Spleen (tissue), 11 donors: ENCODE data around the gene KRT79. TPM values are rescaled to one million over a fixed set of nuclear protein-coding genes. Genes with fewer than 3 reads are reported as not detected.

ENCODE experiments used
- DNase-seq: peaks from one replicate; pipeline ENCODE4 v3.0.0-alpha.2; 2020
- H3K27ac ChIP-seq, 8 donors: fragments of 200-600 bp; sonication (generic) in 7 of 8; 1 replicate in 4 of 8; 2 replicates in 4 of 8; pipeline versions ENCODE4 v1.5.0 to v1.8.0; 2016 to 2021; ENCODE audit warnings: inconsistent platforms in 4 of 8, mild to moderate bottlenecking in 4 of 8, moderate library complexity in 1 of 8
- H3K27me3 ChIP-seq, 7 donors: fragments of 200-600 bp; sonication (generic) in 6 of 7; replicated peaks in 1 of 7; 1 replicate in 4 of 7; 2 replicates in 3 of 7; pipeline versions ENCODE4 v1.5.0 to v1.8.0; 2016 to 2021; ENCODE audit warnings: inconsistent platforms in 3 of 7, mild to moderate bottlenecking in 1 of 7
- H3K36me3 ChIP-seq, 6 donors: fragments of 200-600 bp; sonication (generic) in 5 of 6; 1 replicate in 4 of 6; 2 replicates in 2 of 6; pipeline versions ENCODE4 v1.5.0 to v1.8.0; 2016 to 2021; ENCODE audit warnings: inconsistent platforms in 2 of 6
- H3K4me1 ChIP-seq, 6 donors: fragments of 200-600 bp; sonication (generic) in 5 of 6; 1 replicate in 3 of 6; 2 replicates in 3 of 6; pipeline versions ENCODE4 v1.5.0 to v1.8.0; 2016 to 2021; ENCODE audit warnings: inconsistent platforms in 3 of 6
- H3K4me3 ChIP-seq, 8 donors: fragments of 200-600 bp; sonication (generic) in 7 of 8; 1 replicate in 4 of 8; 2 replicates in 4 of 8; pipeline versions ENCODE4 v1.5.0 to v1.8.0; 2016 to 2021; ENCODE audit warnings: inconsistent platforms in 4 of 8, mild to moderate bottlenecking in 4 of 8, moderate library complexity in 2 of 8
- H3K9me3 ChIP-seq, 8 donors: fragments of 200-600 bp; sonication (generic) in 7 of 8; 1 replicate in 4 of 8; 2 replicates in 4 of 8; pipeline versions ENCODE4 v1.5.0 to v1.8.0; 2016 to 2021; ENCODE audit warnings: inconsistent platforms in 4 of 8
- POLR2A ChIP-seq, 3 donors: fragments of 450-650 bp; IDR thresholded peaks; one replicate each; pipeline ENCODE4 v1.5.1; 2017; ENCODE audit warnings: antibody characterized with exemption in 3 of 3, mild to moderate bottlenecking in 1 of 3
- POLR2AphosphoS5 ChIP-seq, 3 donors: sonication (generic); formaldehyde crosslinking; IDR thresholded peaks; one replicate each; pipeline ENCODE4 v1.5.1; 2017; ENCODE audit warnings: antibody characterized with exemption in 3 of 3
- WGBS, 5 donors: extraction: QIAGEN DNeasy Blood & Tissue Kit in 3 of 5; methylation state at CpG; one replicate each; pipeline versions ENCODE4 v1.1.5 to v1.1.7; 2013 to 2018; 5-methylcytosine and 5-hydroxymethylcytosine counted together
- intact Hi-C: fragments of 100-400 bp; cut with DNase I; formaldehyde crosslinking; loops from one replicate; pipeline ENCODE4 v1.15.0; 2023; ENCODE audit warnings: low total_unique reads
- polyA plus RNA-seq, 3 donors: library from polyadenylated mRNA; stranded (reverse); fragments of 200-250 nt; gene quantifications; one replicate each; pipeline ENCODE4 v1.2.1, GENCODE V29; 2013
- total RNA-seq, 7 donors: library from RNA; depleted of rRNA in 3 of 7; stranded (reverse); fragments of >200 nt in 3 of 7; fragmentation: NEBNext Ultra II Directional in 4 of 7; extraction: Animal tissue kit (Norgen Biotek cat#: 25700) in 4 of 7; gene quantifications; one replicate each; pipeline versions ENCODE4 v1.1.0 to v1.2.1, GENCODE V29; 2016 to 2021
- TF ChIP-seq, protein P1 (sequence below), 11 experiments: fragments of 200-600 bp in 7 of 11; fragments of 450-650 bp in 4 of 11; sonication (generic) in 4 of 11; IDR thresholded peaks in 8 of 11; conservative IDR thresholded peaks in 3 of 11; 1 replicate in 7 of 11; 2 replicates in 4 of 11; pipeline versions ENCODE4 v1.4.0 to v1.8.0; 2016 to 2021; ENCODE audit warnings: antibody characterized with exemption in 11 of 11, inconsistent platforms in 4 of 11, mild to moderate bottlenecking in 1 of 11
- donor health status: healthy with polysubstance abuse.
- donor health status: DM: no; HTN: no; CAD: no; lungs with moderate emphysema.
- donor health status: DM: no; HTN: no; CAD: no.
- donor health status: Bipolar disorder and iron deficiency.
- donor health status: healthy.
- donor health status: DM: no; HTN: no; CAD: no.
- donor health status: DM: yes; HTN: yes; CAD: no.

Gene KRT79
- total and polyA plus RNA-seq, 10 donors: 0.15 to 0.37 (median 0.19) TPM; not detected in 7

DNA sequence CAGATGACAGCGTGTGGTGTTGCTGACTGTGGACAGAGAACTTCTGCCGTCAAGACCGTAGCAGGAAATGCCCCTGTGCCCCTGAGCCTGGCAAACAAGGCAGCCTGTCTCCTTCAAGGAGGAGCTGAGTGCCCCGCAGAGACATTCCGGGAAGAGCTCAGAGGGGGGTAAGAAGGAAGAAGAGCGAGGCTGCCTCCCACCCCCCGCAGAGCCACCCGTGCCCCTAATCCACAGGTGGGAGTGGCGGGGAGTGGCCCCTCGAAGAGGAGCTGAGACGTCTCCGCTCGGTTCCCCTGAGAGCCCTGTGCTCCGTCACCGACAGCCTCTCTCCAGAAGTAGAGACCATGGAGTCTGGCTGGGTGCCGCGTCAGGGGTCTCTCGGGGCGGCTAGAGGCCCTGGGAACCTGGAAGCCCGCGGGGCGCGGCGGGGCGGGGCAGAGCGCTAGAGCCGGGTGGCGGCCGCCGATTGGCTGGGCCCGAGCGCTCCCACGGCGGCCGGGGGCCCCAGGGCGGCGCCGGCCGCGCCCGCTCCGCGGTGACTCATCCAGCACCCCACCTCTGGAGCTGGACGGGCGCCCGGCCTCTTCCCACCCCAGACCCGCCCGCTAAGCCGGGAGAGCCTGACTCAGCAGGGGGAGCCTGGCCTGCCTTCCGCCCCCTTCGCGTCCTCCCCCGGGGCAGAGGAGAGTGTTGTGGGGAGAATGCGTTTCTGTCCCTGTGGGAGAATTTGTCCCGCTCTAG is 39.9 kb upstream of the KRT79 start:
- H3K4me1 ChIP-seq: peaks cover 0 to 48% (median 26%) of the 10 kb centered on the region in 6 donors
- peak overlapping the region in 7 of 8 donors; percentile 20 to 69 (median 38) for H3K4me3 ChIP-seq
- no peaks in the 10 kb centered on the region for H3K9me3 ChIP-seq
- H3K27ac ChIP-seq: peak overlapping the region in 7 of 8 donors; percentile 58 to 78 (median 63)
- DNase-seq: peak; percentile 85
- TF ChIP-seq POLR2AphosphoS5 (IDR thresholded peaks at IDR 0.05) (peak in 2 of 3 donors; percentile 48 to 62), POLR2A (IDR thresholded peaks at IDR 0.05) (no peak)
- no peaks in the 10 kb centered on the region for H3K36me3 ChIP-seq
- intact Hi-C loops: no loop called here
- peaks cover 0 to 24% (median 0%) of the 10 kb centered on the region in 7 donors for H3K27me3 ChIP-seq
- WGBS, 5 donors: 1% methylated on average over 21 to 55 of the region's 55 CpGs

DNA sequence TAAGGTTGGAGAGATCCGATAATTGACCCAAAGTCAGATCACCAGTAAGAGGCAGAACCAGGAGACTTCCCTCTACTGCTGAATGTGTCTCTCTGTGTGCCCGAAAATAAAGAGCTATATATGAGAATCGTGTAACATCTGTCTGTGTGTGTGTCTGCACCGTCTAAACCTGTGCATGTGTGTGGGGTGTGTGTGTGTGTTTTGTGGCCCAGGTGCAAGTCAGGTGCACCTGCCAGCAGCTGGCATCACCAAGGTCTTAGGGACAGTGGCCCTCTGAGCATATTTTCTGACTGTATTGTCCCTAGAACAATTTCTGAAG is 39.4 kb upstream of the KRT79 start:
- H3K4me3 ChIP-seq: peak overlapping the region in 4 of 8 donors; percentile 38 to 69 (median 40)
- peak overlapping the region in 6 of 8 donors; percentile 22 to 78 (median 70) for H3K27ac ChIP-seq
- intact Hi-C loops: no loop called here

DNA sequence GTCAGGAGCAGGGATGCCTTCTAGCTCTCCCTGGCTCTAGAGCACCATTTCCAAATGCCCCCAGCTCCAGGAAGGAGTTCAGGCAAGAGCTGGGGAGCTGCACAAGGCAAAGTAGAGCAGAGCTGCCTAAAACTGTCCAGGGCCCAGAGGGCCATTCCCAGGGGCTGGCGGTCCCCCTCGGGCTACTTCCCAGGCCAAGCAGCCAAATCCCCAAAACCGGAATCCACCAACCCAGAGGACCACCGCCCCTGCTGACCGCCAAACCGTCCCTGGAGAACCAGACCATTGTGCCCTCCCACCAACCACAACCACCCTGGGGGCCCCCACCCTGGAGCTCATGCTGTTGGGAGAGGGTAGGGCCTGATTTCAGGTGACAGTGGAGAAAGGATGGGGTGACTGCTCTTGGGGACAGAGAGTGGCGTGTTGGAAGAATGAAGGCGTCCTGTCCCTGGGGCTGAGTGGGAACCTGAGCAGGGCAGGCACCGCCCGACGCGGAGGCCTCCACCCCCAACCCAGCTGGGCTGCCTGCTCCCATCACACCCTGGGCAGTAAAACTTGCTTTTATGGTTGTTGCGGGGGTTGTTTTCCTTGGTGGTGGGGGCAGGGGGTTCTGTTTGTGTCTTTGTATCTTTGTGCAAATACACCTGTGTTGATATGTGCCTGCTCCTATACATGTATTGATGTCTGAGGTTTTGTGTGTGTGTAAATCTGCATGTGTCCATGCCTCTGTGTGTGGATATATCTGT is 38.7 kb upstream of the KRT79 start:
- TF ChIP-seq POLR2AphosphoS5 (IDR thresholded peaks at IDR 0.05): no peak
- TF ChIP-seq POLR2A (IDR thresholded peaks at IDR 0.05): no peak
- TF ChIP-seq, protein P1, sequence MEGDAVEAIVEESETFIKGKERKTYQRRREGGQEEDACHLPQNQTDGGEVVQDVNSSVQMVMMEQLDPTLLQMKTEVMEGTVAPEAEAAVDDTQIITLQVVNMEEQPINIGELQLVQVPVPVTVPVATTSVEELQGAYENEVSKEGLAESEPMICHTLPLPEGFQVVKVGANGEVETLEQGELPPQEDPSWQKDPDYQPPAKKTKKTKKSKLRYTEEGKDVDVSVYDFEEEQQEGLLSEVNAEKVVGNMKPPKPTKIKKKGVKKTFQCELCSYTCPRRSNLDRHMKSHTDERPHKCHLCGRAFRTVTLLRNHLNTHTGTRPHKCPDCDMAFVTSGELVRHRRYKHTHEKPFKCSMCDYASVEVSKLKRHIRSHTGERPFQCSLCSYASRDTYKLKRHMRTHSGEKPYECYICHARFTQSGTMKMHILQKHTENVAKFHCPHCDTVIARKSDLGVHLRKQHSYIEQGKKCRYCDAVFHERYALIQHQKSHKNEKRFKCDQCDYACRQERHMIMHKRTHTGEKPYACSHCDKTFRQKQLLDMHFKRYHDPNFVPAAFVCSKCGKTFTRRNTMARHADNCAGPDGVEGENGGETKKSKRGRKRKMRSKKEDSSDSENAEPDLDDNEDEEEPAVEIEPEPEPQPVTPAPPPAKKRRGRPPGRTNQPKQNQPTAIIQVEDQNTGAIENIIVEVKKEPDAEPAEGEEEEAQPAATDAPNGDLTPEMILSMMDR (IDR thresholded peaks at IDR 0.05 in 8 of 11, conservative IDR thresholded peaks at IDR 0.05 in 3 of 11): no peak
- WGBS, 5 donors: 89 to 96% (median 91%) methylated on average over 7 to 13 of the region's 13 CpGs
- no peak for DNase-seq
- intact Hi-C loops: no loop called here
- no peaks in the 10 kb centered on the region for H3K36me3 ChIP-seq
- peaks cover 0 to 21% (median 0%) of the 10 kb centered on the region in 7 donors for H3K27me3 ChIP-seq
- H3K9me3 ChIP-seq: no peaks in the 10 kb centered on the region
- peaks cover 0 to 48% (median 26%) of the 10 kb centered on the region in 6 donors for H3K4me1 ChIP-seq
- H3K27ac ChIP-seq: peak overlapping the region in 1 of 8 donors; percentile 63
- H3K4me3 ChIP-seq: no peak overlapping the region

More for the DNA sequence above, 39.4 kb upstream of the KRT79 start:
- peaks cover 0 to 21% (median 0%) of the 10 kb centered on the region in 7 donors for H3K27me3 ChIP-seq
- H3K9me3 ChIP-seq: no peaks in the 10 kb centered on the region
- no peak for DNase-seq
- WGBS, 5 donors: 47 to 62% (median 50%) methylated on average over 4 of the region's 4 CpGs
- H3K36me3 ChIP-seq: no peaks in the 10 kb centered on the region
- peaks cover 0 to 45% (median 26%) of the 10 kb centered on the region in 6 donors for H3K4me1 ChIP-seq
- TF ChIP-seq POLR2AphosphoS5 (IDR thresholded peaks at IDR 0.05) (no peak), POLR2A (IDR thresholded peaks at IDR 0.05) (no peak)
- TF ChIP-seq, protein P1 (IDR thresholded peaks at IDR 0.05 in 8 of 11, conservative IDR thresholded peaks at IDR 0.05 in 3 of 11): no peak

DNA sequence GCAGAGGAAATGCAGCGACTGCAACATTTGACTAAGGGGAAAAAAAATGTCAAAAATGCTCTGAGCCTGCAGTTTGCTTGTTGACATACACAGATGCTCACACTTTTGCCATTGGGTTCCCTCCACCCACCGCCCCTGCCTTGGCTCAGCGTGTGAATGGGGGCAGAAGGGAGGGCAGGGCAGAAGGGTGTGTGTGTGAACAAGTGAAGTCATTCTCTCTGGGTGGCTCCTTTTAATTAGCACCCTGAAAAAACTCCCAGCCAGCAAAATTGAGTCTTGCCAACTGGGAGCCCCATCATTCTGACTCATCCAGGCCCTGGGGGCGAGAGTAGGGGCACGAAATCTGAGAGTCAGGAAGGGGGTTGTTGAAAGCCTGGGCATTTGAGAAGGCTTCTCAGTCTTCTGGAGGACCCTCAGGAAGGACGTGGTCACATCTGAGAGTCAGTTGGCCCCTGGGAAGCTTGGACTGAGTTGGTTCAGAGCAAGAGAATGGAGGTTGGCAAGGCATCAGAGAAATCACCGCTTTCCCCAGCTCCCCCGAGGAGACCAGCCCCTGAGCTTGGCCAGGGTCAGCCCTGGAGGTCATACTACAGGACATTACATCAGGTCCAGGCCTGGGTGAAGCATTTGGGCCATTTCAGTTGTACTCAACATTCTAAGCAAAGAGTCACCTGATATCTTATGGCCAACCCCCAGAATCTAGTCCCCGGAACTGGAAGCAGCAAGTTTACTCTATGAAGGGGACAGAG is 37.4 kb upstream of the KRT79 start:
- intact Hi-C loops: no loop called here
- Histone ChIP-seq H3K4me3 (no peak overlapping the region), H3K36me3 (no peaks in the 10 kb centered on the region), H3K4me1 (peaks cover 0 to 58% (median 32%) of the 10 kb centered on the region in 6 donors), H3K27me3 (peaks cover 0 to 21% (median 0%) of the 10 kb centered on the region in 7 donors), H3K27ac (peak overlapping the region in 5 of 8 donors; percentile 14 to 50 (median 32)), H3K9me3 (no peaks in the 10 kb centered on the region)
- WGBS, 5 donors: 67 to 74% (median 69%) methylated on average over 9 of the region's 9 CpGs
- TF ChIP-seq POLR2AphosphoS5 (IDR thresholded peaks at IDR 0.05): no peak
- no peak for DNase-seq
